K562 (cell line): ENCODE results near the gene SCYGR1.

Experiments used
- BRD4 ChIP-seq: fragments of 200-600 bp; sonication (generic); IDR thresholded peaks from 2 replicates; pipeline ENCODE4 v1.6.1; 2017; ENCODE audit warnings: inconsistent platforms
- BRF2 ChIP-seq: IDR thresholded peaks from 3 replicates; pipeline ENCODE4 v1.6.1; 2011; ENCODE audit warnings: borderline replicate concordance, mild to moderate bottlenecking; ENCODE audit not compliant: insufficient read length, insufficient read depth
- CHD1 ChIP-seq: fragments of 200-600 bp; sonication (generic); IDR thresholded peaks from one replicate; pipeline ENCODE4 v1.6.1; 2012; ENCODE audit warnings: mild to moderate bottlenecking, moderate library complexity, low read length, inconsistent platforms
- CLOCK ChIP-seq: fragments of 250-450 bp; sonication (Bioruptor Pico); IDR thresholded peaks from 2 replicates; pipeline ENCODE4 v1.4.0; 2020; ENCODE audit warnings: mild to moderate bottlenecking, moderate library complexity, borderline replicate concordance
- CTCF ChIP-seq, 3 experiments: IDR thresholded peaks in 2 of 3; conservative IDR thresholded peaks in 1 of 3; 2 replicates each; pipeline ENCODE4 v1.5.1; 2011 to 2012; ENCODE audit warnings: low read length in 3 of 3, mild to moderate bottlenecking in 3 of 3, control low read depth in 2 of 3, improper control_type of control experiment in 1 of 3, inconsistent platforms in 1 of 3, low read depth in 1 of 3, mixed read lengths in 1 of 3, moderate library complexity in 1 of 3; ENCODE audit not compliant: insufficient read depth in 2 of 3
- E2F1 ChIP-seq: sonication (generic); formaldehyde crosslinking; IDR thresholded peaks from 2 replicates; pipeline ENCODE4 v1.8.1; 2023; ENCODE audit warnings: mild to moderate bottlenecking, missing genetic modification reagents, moderate library complexity
- HCFC1 ChIP-seq: IDR thresholded peaks from 2 replicates; pipeline ENCODE4 v1.6.1; 2012; ENCODE audit warnings: low read depth, low read length, improper control_type of control experiment
- RBM39 ChIP-seq: fragments of 200-400 bp; formaldehyde crosslinking; optimal IDR thresholded peaks from 2 replicates; pipeline ENCODE3; 2018; ENCODE audit warnings: low read depth, low read length
- SP1 ChIP-seq: sonication (generic); formaldehyde crosslinking; IDR thresholded peaks from 2 replicates; pipeline ENCODE4 v1.8.1; 2022; ENCODE audit warnings: mild to moderate bottlenecking, missing genetic modification reagents
- YBX1 ChIP-seq: fragments of 450-650 bp; IDR thresholded peaks from 2 replicates; pipeline ENCODE4 v1.7.1; 2016; ENCODE audit warnings: mild to moderate bottlenecking
- ZFP36 ChIP-seq: fragments of 150-350 bp; IDR thresholded peaks from 2 replicates; pipeline ENCODE4 v1.6.1; 2018; ENCODE audit warnings: low read length, low read depth; ENCODE audit not compliant: partially characterized antibody
- ZNF239 ChIP-seq: fragments of 250-450 bp; sonication (Bioruptor Pico); IDR thresholded peaks from 2 replicates; pipeline ENCODE4 v1.4.0; 2020; ENCODE audit warnings: mild to moderate bottlenecking
- ZNF274 ChIP-seq: IDR thresholded peaks from 2 replicates; pipeline ENCODE4 v1.6.1; 2011; ENCODE audit warnings: low read depth, mild to moderate bottlenecking, low read length, moderate library complexity, borderline replicate concordance

GRCh38 chr2:227411320-227411989 is 23.7 kb upstream of the SCYGR1 start:
- TF ChIP-seq BRF2 (no peak), BRD4 (no peak), CHD1 (no peak), HCFC1 (no peak), ZNF274 (no peak), CLOCK (CRISPR knock-in tag) (no peak), YBX1 (no peak), SP1 (no peak), E2F1 (CRISPR knock-in tag) (no peak), RBM39 (no peak), ZNF239 (CRISPR knock-in tag) (no peak), ZFP36 (no peak), CTCF (IDR thresholded peaks at IDR 0.05 in 2 of 3, conservative IDR thresholded peaks at IDR 0.05 in 1 of 3; ENCODE audit: insufficient read depth in 2 of 3, low read depth in 1 of 3, low read length in 3 of 3) (no peak)
